GM12874 (cell line): ENCODE measurements around the gene EXOC4.

Source experiments
- CTCF ChIP-seq: IDR thresholded peaks from 2 replicates; pipeline ENCODE4 v1.5.1; 2011; ENCODE audit warnings: low read depth, mild to moderate bottlenecking, control low read depth, low read length, moderate library complexity; ENCODE audit not compliant: insufficient read depth

Gene EXOC4

GRCh38 chr7:133706016-133706415 is 453.1 kb downstream of the EXOC4 start:
- TF ChIP-seq CTCF: no peak

- TF ChIP-seq CTCF: no peak
Observed at GRCh38 chr7:133709036-133709880, 456.4 kb downstream of the EXOC4 start.

- no peak for TF ChIP-seq CTCF
Observed at GRCh38 chr7:133712544-133712943, 459.7 kb downstream of the EXOC4 start.

GRCh38 chr7:133714654-133715053 is 461.8 kb downstream of the EXOC4 start:
- TF ChIP-seq CTCF: no peak

DNA sequence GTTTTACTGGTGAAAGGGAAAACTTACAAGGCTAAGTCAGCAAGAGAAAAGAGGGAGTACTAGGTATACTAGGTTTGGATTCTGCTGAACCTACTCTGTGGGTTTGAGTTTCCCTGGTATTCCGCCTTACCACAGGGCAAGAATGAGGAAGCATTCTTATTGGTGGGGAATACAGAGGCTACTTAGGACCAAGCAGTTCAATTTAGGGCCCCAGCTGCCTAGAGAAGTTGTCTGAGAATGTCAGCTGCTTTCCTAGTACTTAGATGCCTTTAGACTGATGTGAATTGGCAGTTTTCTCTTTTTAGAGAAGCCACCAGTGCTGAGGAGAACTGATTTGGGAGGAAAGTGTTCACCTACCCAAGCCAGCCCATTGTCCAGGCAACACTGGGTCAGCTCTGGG is 465.3 kb downstream of the EXOC4 start:
- TF ChIP-seq CTCF: no peak

- TF ChIP-seq CTCF: no peak
Observed at GRCh38 chr7:133723044-133723443, 470.2 kb downstream of the EXOC4 start.

- no peak for TF ChIP-seq CTCF
Observed at GRCh38 chr7:133724148-133724547, 471.3 kb downstream of the EXOC4 start.
